Cardiac muscle cell (in vitro differentiated cells and primary cell): ENCODE results near the gene DLGAP5. TPM values are rescaled to one million over a fixed set of nuclear protein-coding genes. Genes with fewer than 3 reads are reported as not detected.
A peak's percentile ranks its signal among the peaks of the same experiment; 100 is the strongest.

ENCODE experiments used
- DNase-seq, 2 donors: peaks; one replicate each; pipeline versions ENCODE4 v3.0.0 to v3.0.0-alpha.2; 2010 to 2017; ENCODE audit warnings: low read depth in 1 of 2, low spot score in 1 of 2
- H3K27ac ChIP-seq: fragments of 200-600 bp; sonication (generic); 2 replicates; pipeline ENCODE4 v1.5.1; 2016
- H3K27me3 ChIP-seq: fragments of 200-600 bp; sonication (generic); 2 replicates; pipeline ENCODE4 v1.6.0; 2016; ENCODE audit warnings: control low read depth
- H3K36me3 ChIP-seq: fragments of 200-600 bp; sonication (generic); 2 replicates; pipeline ENCODE4 v1.5.1; 2016; ENCODE audit warnings: control low read depth
- H3K4me1 ChIP-seq: fragments of 200-600 bp; sonication (generic); 2 replicates; pipeline ENCODE4 v1.8.1; 2017; ENCODE audit warnings: low read depth, mild to moderate bottlenecking, mixed run types
- H3K4me3 ChIP-seq: fragments of 200-600 bp; sonication (generic); 2 replicates; pipeline ENCODE4 v1.5.1; 2016; ENCODE audit warnings: mild to moderate bottlenecking
- H3K9me3 ChIP-seq: fragments of 200-600 bp; sonication (generic); 2 replicates; pipeline ENCODE4 v1.5.1; 2017; ENCODE audit warnings: low read depth, mild to moderate bottlenecking, control low read depth
- polyA plus RNA-seq: library from polyadenylated mRNA; unstranded; fragments of >200 nt; fragmentation: Nextera tagmentation; extraction: Ambion mirVana; gene quantifications from 2 replicates; pipeline ENCODE4 v1.2.1, GENCODE V29; 2016
- total RNA-seq: library from RNA; depleted of rRNA; stranded (reverse); fragments of >200 nt; gene quantifications from 2 replicates; pipeline ENCODE4 v1.2.3, GENCODE V29; 2016
- TF ChIP-seq, protein P1 (sequence below): IDR thresholded peaks from 2 replicates; pipeline ENCODE4 v1.5.1; 2012; ENCODE audit warnings: low read depth, mild to moderate bottlenecking, low read length

DLGAP5 gene
- total and polyA plus RNA-seq, 2 experiments from 2014 or later, result 5.9 to 37.4 TPM

DNA sequence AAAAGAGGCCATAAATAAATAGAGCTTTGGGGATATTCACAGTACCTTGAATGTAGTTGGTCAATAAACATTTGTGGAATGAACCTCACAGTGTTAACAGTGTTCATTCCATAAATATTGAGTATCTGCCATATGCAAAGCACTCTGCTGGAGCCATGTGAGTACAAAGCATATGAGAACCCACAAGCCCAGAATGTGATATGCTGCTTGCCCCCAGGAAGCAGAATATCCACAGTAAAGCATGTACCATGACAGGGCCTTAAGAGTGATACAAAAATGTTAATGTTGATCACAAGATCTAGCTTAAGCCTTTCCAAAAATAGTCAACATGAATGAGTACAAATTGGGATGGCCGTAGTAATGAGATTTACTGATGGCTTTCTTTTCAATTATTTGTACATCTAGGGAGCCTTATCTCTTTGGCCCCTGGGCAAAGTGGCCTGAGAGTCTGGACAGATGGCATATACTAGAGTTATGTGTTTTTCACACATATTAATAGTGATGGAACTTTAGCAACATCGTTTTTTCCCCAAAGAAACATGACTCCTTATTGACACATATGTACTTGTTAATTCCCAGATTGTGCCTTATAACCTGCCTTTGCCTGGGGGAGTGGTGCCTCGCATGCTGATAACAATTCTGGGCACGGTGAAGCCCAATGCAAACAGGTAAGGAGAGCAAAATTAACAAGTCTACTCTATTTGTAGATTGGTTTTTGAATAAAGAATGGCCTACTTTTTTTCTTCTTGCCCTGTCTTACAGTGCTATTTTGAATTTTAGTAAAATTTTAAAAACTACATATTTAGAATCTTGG, 51.5 kb downstream of the DLGAP5 start:
- no peaks in the 10 kb centered on the region for H3K27me3 ChIP-seq
- H3K4me1 ChIP-seq, result no peaks in the 10 kb centered on the region
- DNase-seq, result no peak
- no peaks in the 10 kb centered on the region for H3K9me3 ChIP-seq
- H3K27ac ChIP-seq, result no peak overlapping the region
- H3K4me3 ChIP-seq, result no peak overlapping the region
- H3K36me3 ChIP-seq, result no peaks in the 10 kb centered on the region
- TF ChIP-seq, protein P1, sequence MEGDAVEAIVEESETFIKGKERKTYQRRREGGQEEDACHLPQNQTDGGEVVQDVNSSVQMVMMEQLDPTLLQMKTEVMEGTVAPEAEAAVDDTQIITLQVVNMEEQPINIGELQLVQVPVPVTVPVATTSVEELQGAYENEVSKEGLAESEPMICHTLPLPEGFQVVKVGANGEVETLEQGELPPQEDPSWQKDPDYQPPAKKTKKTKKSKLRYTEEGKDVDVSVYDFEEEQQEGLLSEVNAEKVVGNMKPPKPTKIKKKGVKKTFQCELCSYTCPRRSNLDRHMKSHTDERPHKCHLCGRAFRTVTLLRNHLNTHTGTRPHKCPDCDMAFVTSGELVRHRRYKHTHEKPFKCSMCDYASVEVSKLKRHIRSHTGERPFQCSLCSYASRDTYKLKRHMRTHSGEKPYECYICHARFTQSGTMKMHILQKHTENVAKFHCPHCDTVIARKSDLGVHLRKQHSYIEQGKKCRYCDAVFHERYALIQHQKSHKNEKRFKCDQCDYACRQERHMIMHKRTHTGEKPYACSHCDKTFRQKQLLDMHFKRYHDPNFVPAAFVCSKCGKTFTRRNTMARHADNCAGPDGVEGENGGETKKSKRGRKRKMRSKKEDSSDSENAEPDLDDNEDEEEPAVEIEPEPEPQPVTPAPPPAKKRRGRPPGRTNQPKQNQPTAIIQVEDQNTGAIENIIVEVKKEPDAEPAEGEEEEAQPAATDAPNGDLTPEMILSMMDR, result no peak

DNA sequence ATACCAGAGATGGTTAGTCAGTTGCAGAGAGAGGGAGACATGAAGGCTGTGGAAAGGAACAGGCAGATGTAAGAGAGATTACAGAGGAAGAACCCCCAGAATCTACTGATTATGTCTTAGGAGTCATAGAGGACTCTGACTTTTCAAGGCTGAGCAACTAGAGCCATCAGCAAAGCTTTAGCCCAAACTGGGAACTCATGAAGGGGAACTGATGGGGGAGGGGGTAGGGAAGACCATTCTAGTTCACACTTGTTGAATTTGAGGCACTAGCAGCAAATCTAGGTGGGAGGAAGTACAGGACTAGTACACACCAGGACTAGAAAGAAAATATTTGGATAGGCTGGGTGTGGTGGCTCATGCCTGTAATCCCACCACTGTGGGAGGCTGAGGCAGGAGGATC, 52.2 kb downstream of the DLGAP5 start:
- H3K27me3 ChIP-seq, result no peaks in the 10 kb centered on the region
- no peak for DNase-seq
- H3K27ac ChIP-seq, result no peak overlapping the region

DNA sequence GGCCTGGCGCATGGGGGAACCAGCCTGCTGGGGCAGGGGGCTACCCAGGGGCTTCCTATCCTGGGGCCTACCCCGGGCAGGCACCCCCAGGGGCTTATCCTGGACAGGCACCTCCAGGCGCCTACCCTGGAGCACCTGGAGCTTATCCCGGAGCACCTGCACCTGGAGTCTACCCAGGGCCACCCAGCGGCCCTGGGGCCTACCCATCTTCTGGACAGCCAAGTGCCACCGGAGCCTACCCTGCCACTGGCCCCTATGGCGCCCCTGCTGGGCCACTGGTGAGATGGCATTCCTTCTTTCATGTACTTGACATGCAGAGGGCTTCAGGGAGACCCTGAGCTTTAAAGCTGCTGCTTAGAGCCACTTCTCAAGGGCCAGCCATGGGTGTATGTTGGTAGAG, 53.3 kb downstream of the DLGAP5 start:
- no peak for DNase-seq
- no peak overlapping the region for H3K27ac ChIP-seq

More for the DNA sequence above, 52.2 kb downstream of the DLGAP5 start:
- H3K4me1 ChIP-seq, result no peaks in the 10 kb centered on the region
- no peaks in the 10 kb centered on the region for H3K36me3 ChIP-seq
- no peaks in the 10 kb centered on the region for H3K9me3 ChIP-seq
- no peak overlapping the region for H3K4me3 ChIP-seq
- TF ChIP-seq, protein P1, result no peak

DNA sequence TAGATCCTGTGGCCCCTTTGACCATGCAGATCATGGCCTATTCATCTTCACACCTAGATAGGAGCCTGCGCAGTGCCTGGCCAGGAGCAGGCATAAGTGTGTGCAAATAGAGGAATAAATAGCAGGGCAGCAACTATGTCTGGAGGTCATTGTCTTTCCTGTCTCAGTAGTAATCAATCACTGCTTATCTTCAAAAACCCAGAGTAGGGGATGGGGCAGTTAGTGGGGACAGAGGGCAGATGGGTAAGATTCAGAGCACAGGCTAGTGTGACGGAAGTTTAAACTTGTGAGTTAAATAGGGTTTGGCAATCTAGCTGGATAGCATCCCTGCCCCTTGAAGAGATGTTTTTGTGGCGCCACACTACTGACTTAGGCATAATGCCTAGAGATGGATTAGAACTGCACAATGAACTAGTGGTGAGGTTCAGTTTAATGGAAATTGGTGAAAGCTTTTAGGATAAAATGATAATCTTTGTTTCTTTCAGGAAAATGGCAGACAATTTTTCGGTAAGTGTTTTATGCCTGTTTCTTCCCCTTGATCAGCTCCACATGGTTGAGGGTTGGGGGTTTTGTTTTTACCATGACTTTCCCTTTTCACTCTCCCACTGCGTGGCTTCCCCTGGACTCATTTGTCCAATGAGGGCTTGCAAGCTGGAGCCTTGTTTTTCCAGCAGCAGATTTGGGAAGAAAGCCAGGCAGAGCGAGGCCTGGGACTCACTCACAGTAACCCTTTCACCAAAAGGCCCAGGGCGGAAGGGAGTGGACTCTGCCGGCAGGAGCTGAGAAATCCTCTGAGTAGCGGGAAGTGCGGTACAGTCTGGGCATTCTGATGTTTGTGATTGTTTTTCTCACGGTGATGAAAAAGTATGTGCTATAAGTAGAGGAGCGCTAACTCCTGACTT, 54.2 kb downstream of the DLGAP5 start:
- DNase-seq, result peak in 1 of 2 donors; percentile 96
- Histone ChIP-seq H3K4me3 (no peak overlapping the region), H3K4me1 (no peaks in the 10 kb centered on the region), H3K27ac (no peak overlapping the region), H3K9me3 (no peaks in the 10 kb centered on the region), H3K36me3 (no peaks in the 10 kb centered on the region), H3K27me3 (peaks cover under 1% of the 10 kb centered on the region)
- TF ChIP-seq, protein P1, result peak; percentile 33

More for the DNA sequence above, 53.3 kb downstream of the DLGAP5 start:
- no peaks in the 10 kb centered on the region for H3K4me1 ChIP-seq
- no peaks in the 10 kb centered on the region for H3K27me3 ChIP-seq
- H3K4me3 ChIP-seq, result no peak overlapping the region
- H3K36me3 ChIP-seq, result no peaks in the 10 kb centered on the region
- TF ChIP-seq, protein P1, result peak; percentile 43
- no peaks in the 10 kb centered on the region for H3K9me3 ChIP-seq

DNA sequence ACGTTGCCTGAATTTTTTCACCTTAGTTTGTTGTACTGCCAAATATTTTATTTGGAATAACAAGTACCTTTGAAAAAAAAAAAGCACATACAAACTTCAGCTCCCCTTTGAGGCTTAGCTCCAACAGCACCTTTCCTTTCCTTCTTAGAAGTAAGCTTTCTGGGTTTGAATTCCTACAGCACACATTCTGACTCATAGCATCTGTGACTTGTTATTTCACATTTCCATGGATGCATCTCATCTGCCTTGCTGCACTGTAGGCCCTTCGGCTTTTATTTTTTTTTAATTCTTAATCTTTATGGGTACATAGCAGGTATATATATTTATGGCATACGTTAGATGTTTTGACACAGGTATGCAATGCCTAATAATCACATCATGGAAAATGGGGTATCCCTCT, 55.1 kb downstream of the DLGAP5 start:
- H3K36me3 ChIP-seq, result no peaks in the 10 kb centered on the region
- peak in 1 of 2 donors; percentile 47 for DNase-seq
- no peak overlapping the region for H3K4me3 ChIP-seq
- H3K4me1 ChIP-seq, result no peaks in the 10 kb centered on the region
- TF ChIP-seq, protein P1, result no peak
- H3K27ac ChIP-seq, result no peak overlapping the region
- no peaks in the 10 kb centered on the region for H3K9me3 ChIP-seq
- H3K27me3 ChIP-seq, result peaks cover 9% of the 10 kb centered on the region
